Mucosa of stomach (tissue), 1 donor: ENCODE data around the gene SNRNP40.
"Not testable (repeated sequence)": the region's sequence is repeated elsewhere in the genome, so short reads cannot be mapped to it uniquely, and the experiment has no call there.

Experiments
- H3K27me3 ChIP-seq: one replicate; pipeline ENCODE4 v1.7.0; 2013; ENCODE audit warnings: mild to moderate bottlenecking, low read length; ENCODE audit not compliant: control insufficient read depth, insufficient read depth
- H3K36me3 ChIP-seq: one replicate; pipeline ENCODE4 v1.7.0; 2013; ENCODE audit warnings: low read length; ENCODE audit not compliant: control insufficient read depth, insufficient read depth
- H3K4me1 ChIP-seq: one replicate; pipeline ENCODE4 v1.7.0; 2013; ENCODE audit warnings: mild to moderate bottlenecking, low read length; ENCODE audit not compliant: control insufficient read depth, insufficient read depth
- H3K4me3 ChIP-seq: one replicate; pipeline ENCODE4 v1.7.0; 2013; ENCODE audit warnings: low read length
- H3K9ac ChIP-seq: one replicate; pipeline ENCODE4 v1.7.0; 2013; ENCODE audit warnings: mild to moderate bottlenecking, low read length, moderate library complexity
- H3K9me3 ChIP-seq: one replicate; pipeline ENCODE4 v1.7.0; 2013; ENCODE audit warnings: mild to moderate bottlenecking, low read length, moderate library complexity; ENCODE audit not compliant: control insufficient read depth
- donor health status: Pancreatic carcinoma.

The SNRNP40 gene

DNA sequence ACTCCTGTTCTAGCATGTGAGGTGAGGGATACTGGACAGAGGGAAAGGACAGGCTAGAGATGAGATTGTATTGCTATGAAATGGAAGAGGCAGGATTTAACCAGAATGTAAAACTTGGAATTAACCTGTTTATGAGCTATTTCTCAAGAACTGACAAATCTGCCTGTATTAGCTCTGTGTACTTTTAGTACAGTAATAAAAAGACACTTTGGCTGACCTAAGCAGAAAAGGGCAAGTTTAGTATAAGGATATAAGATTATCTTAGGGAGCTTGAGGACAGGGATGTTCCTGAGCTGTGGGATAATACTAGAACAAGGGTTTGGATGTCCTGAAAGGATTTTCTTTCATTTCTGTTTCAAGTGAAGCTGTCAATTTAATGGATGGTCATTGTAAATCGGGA lies 11.4 kb upstream of the SNRNP40 start:
- Histone ChIP-seq H3K9me3 (no peaks in the 10 kb centered on the region), H3K9ac (no peak overlapping the region), H3K27me3 (no peaks in the 10 kb centered on the region), H3K4me3 (no peak overlapping the region), H3K36me3 (no peaks in the 10 kb centered on the region), H3K4me1 (no peaks in the 10 kb centered on the region)

GRCh38 chr1:31306278-31306677 lies 9.7 kb upstream of the SNRNP40 start:
- Histone ChIP-seq H3K4me3 (no peak overlapping the region), H3K4me1 (no peaks in the 10 kb centered on the region), H3K9ac (no peak overlapping the region), H3K27me3 (no peaks in the 10 kb centered on the region), H3K9me3 (no peaks in the 10 kb centered on the region), H3K36me3 (no peaks in the 10 kb centered on the region)

DNA sequence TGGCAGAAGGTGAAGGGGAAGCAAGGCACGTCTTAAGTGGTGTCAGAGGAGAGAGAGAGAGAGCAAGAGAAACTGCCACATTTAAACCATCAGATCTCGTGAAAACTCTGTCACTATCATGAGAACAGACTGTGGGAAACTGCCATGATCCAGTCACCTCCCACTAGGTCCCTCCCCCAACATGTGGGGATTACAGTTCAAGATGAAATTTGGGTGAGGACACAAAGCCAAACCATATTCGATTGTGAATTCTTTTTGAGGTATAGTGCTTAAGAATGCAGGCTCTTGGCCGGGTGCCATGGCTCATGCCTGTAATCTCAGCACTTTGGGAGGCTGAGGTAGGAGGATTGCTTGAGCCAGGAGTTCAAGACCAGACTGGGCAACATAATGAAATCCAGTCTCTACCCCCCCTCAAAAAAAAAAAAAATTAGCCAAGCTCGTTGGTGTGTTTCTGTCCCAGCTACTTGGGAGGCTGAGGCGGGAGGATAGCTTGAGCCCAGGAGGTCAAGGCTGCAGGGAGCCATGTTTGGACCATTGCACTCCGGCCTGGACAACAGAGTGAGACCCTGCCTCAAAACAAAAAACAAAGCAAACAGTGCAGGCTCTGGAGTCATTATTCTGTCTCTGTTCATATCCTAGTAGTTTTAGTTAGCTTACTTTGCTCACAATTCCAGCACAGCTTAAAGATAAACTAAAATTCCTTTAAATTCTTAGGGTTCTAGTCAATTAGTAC lies 6.3 kb upstream of the SNRNP40 start:
- H3K9me3 ChIP-seq: no peaks in the 10 kb centered on the region
- no peak overlapping the region for H3K9ac ChIP-seq
- H3K27me3 ChIP-seq: no peaks in the 10 kb centered on the region
- H3K4me3 ChIP-seq: no peak overlapping the region
- H3K36me3 ChIP-seq: no peaks in the 10 kb centered on the region
- peaks cover 5% of the 10 kb centered on the region for H3K4me1 ChIP-seq

DNA sequence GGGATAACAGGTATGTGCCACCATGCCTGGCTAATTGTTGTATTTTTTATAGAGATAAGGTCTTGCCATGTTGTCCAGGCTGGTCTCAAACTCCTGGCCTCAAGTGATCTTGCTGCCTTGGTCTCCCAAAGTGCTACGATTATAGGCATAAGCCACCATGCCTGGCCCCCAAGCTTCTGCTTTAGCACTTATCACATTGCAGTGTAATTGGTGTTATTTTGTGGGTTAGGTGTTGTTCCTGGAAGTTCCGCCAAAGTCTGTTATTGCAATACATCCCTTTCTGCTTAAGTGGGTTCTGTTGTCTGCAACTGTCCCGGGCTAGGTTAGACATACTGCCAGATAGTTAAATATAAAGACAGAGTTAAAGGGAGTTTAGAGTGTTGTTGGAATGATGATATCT lies 3.6 kb upstream of the SNRNP40 start:
- no peak overlapping the region for H3K4me3 ChIP-seq
- no peaks in the 10 kb centered on the region for H3K36me3 ChIP-seq
- H3K27me3 ChIP-seq: no peaks in the 10 kb centered on the region
- H3K9me3 ChIP-seq: no peaks in the 10 kb centered on the region
- H3K4me1 ChIP-seq: peaks cover 15% of the 10 kb centered on the region
- H3K9ac ChIP-seq: no peak overlapping the region

GRCh38 chr1:31299365-31299764 lies 2.8 kb upstream of the SNRNP40 start:
- no peak overlapping the region for H3K4me3 ChIP-seq
- peaks cover 15% of the 10 kb centered on the region for H3K4me1 ChIP-seq
- H3K27me3 ChIP-seq: no peaks in the 10 kb centered on the region
- no peak overlapping the region for H3K9ac ChIP-seq
- no peaks in the 10 kb centered on the region for H3K9me3 ChIP-seq
- no peaks in the 10 kb centered on the region for H3K36me3 ChIP-seq

GRCh38 chr1:31297277-31298247 lies 974 bp upstream of the SNRNP40 start:
- H3K9ac ChIP-seq: peak overlapping the region; percentile 98
- no peaks in the 10 kb centered on the region for H3K36me3 ChIP-seq
- peak overlapping the region; percentile 100 for H3K4me3 ChIP-seq
- H3K9me3 ChIP-seq: no peaks in the 10 kb centered on the region
- no peaks in the 10 kb centered on the region for H3K27me3 ChIP-seq
- peaks cover 15% of the 10 kb centered on the region for H3K4me1 ChIP-seq

- H3K36me3 ChIP-seq: no peaks in the 10 kb centered on the region
- peak overlapping the region; percentile 98 for H3K9ac ChIP-seq
- peaks cover 15% of the 10 kb centered on the region for H3K4me1 ChIP-seq
- peak overlapping the region; percentile 100 for H3K4me3 ChIP-seq
- H3K27me3 ChIP-seq: no peaks in the 10 kb centered on the region
- H3K9me3 ChIP-seq: no peaks in the 10 kb centered on the region
Observed at GRCh38 chr1:31295874-31296485, 608 bp downstream of the SNRNP40 start.

GRCh38 chr1:31289021-31289420 lies 7.6 kb downstream of the SNRNP40 start:
- no peak overlapping the region for H3K9ac ChIP-seq
- no peaks in the 10 kb centered on the region for H3K4me1 ChIP-seq
- H3K27me3 ChIP-seq: no peaks in the 10 kb centered on the region
- no peaks in the 10 kb centered on the region for H3K9me3 ChIP-seq
- H3K4me3 ChIP-seq: no peak overlapping the region
- peaks cover 4% of the 10 kb centered on the region for H3K36me3 ChIP-seq

DNA sequence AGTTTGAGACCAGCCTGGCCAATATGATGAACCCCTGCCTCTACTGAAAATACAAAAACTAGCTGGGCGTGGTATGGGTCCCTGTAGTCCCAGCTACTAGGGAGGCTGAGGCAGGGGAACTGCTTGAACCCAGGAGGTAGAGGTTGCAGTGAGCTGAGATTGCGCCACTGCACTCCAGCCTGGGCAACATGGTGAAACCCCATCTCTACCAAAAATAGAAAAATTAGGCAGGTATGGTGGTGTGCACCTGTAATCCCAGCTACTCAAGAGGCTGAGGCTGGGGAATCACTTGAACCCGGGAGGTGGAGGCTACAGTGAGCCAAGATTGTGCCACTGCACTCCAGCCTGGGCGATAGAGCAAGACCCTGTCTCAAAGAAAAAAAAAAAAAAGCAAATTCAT lies 8.8 kb downstream of the SNRNP40 start:
- H3K4me3 ChIP-seq, H3K36me3 ChIP-seq, H3K9me3 ChIP-seq, H3K4me1 ChIP-seq, H3K9ac ChIP-seq, H3K27me3 ChIP-seq: not testable (repeated sequence)

DNA sequence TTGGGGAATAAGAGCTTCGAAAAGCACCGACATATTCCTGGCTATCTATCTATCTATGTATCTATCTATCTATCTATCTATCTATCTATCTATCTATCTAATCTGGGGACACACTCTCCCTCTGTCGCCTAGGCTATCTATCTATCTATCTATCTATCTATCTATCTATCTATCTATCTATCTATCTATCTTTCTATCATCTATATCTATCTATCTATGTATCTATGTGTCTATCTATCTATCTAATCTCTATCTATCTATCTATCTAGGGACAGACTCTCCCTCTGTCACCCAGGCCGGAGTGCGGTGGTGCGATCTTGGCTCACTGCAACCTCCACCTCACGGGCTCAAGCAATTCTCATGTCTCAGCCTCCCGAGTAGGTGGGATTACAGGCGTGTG lies 14.2 kb downstream of the SNRNP40 start:
- H3K4me3 ChIP-seq, H3K4me1 ChIP-seq, H3K36me3 ChIP-seq, H3K27me3 ChIP-seq, H3K9ac ChIP-seq, H3K9me3 ChIP-seq: not testable (repeated sequence)

DNA sequence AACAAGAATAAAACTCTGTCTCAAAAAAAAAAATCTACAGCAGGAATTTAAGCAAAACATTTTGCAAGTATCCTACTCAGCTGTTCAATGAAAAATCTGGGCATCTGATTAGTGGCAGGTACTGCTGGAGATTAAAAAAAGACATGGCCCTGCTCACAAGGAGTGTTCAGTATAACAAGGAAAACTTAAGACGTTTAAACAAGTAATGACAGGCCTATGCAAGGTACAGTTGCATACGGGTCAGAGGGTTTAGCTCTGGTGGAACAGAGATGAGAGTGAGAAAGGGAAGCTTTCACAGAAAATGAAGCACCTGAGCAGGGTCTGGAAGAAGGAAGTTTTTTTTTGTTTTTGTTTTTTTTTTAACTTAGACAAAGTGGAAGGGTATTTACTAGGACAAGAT lies 23.0 kb downstream of the SNRNP40 start:
- Histone ChIP-seq H3K4me3 (no peak overlapping the region), H3K27me3 (no peaks in the 10 kb centered on the region), H3K9ac (no peak overlapping the region), H3K9me3 (no peaks in the 10 kb centered on the region), H3K36me3 (no peaks in the 10 kb centered on the region), H3K4me1 (no peaks in the 10 kb centered on the region)

DNA sequence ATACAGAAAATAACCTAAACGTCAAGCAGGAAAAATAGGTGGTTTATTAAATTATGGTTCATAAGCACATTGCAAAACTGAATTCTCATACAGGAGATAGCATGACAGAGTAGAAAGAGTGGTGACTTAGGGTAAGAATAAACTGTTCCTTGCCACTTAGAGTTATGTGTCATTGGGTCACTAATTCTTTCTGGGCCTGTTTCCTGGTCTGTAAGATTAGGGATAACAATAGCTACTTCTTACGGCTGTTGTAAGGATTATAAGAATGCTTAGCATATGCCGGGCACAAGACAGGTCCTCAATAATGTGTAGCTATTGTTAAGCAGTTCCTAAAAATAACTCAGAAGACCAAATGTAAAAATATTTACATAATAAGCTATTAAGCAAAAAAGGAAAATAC lies 24.2 kb downstream of the SNRNP40 start:
- Histone ChIP-seq H3K36me3 (no peaks in the 10 kb centered on the region), H3K9ac (no peak overlapping the region), H3K4me3 (no peak overlapping the region), H3K27me3 (no peaks in the 10 kb centered on the region), H3K4me1 (no peaks in the 10 kb centered on the region), H3K9me3 (no peaks in the 10 kb centered on the region)
